ENCODE results near the gene ZNF85.
"Not testable (repeated sequence)": the region's sequence is repeated elsewhere in the genome, so short reads cannot be mapped to it uniquely, and the experiment has no call there.

Gene ZNF85

GRCh38 chr19:20964798-20965197, 41.7 kb downstream of the ZNF85 start:
- H3K4me3 ChIP-seq (ENCODE audit: control insufficient read depth, low read depth, low read length) = no peak overlapping the region
- no peak for DNase-seq (ENCODE audit: low read depth)
- TF ChIP-seq, protein P1, sequence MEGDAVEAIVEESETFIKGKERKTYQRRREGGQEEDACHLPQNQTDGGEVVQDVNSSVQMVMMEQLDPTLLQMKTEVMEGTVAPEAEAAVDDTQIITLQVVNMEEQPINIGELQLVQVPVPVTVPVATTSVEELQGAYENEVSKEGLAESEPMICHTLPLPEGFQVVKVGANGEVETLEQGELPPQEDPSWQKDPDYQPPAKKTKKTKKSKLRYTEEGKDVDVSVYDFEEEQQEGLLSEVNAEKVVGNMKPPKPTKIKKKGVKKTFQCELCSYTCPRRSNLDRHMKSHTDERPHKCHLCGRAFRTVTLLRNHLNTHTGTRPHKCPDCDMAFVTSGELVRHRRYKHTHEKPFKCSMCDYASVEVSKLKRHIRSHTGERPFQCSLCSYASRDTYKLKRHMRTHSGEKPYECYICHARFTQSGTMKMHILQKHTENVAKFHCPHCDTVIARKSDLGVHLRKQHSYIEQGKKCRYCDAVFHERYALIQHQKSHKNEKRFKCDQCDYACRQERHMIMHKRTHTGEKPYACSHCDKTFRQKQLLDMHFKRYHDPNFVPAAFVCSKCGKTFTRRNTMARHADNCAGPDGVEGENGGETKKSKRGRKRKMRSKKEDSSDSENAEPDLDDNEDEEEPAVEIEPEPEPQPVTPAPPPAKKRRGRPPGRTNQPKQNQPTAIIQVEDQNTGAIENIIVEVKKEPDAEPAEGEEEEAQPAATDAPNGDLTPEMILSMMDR (conservative IDR thresholded peaks at IDR 0.05; ENCODE audit: control insufficient read depth, insufficient read depth, low read depth, low read length) = no peak

GRCh38 chr19:20968092-20968491, 45.0 kb downstream of the ZNF85 start:
- TF ChIP-seq, protein P1 (conservative IDR thresholded peaks at IDR 0.05; ENCODE audit: control insufficient read depth, insufficient read depth, low read depth, low read length) = no peak
- no peak for DNase-seq (ENCODE audit: low read depth)
- no peak overlapping the region for H3K4me3 ChIP-seq (ENCODE audit: control insufficient read depth, low read depth, low read length)

- no peak for DNase-seq (ENCODE audit: low read depth)
- TF ChIP-seq, protein P1 (conservative IDR thresholded peaks at IDR 0.05; ENCODE audit: control insufficient read depth, insufficient read depth, low read depth, low read length) = no peak
Measured at GRCh38 chr19:20969498-20969897, 46.4 kb downstream of the ZNF85 start.

DNA sequence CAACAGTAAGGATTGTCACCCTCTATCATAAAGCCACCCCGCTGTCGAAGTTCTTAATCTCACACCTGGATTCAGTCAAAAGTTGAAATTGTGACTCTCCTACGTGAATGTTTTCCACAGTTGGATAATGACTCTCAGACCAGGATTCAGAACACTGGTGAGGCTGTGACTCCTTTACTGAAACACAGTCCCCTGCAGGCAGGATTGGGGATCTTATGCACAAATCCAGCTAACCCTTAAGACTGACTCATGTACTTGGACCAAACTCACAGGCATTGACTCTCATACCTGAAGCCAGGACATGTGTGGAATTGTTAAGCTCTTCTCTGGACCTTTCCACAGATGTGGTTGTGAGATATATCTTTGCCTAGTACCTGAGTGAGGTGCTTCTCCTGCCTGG, 46.8 kb downstream of the ZNF85 start:
- TF ChIP-seq, protein P1 (conservative IDR thresholded peaks at IDR 0.05; ENCODE audit: control insufficient read depth, insufficient read depth, low read depth, low read length) = no peak
- H3K4me3 ChIP-seq (ENCODE audit: control insufficient read depth, low read depth, low read length) = no peak overlapping the region
- DNase-seq (ENCODE audit: low read depth) = no peak

More at GRCh38 chr19:20969498-20969897, 46.4 kb downstream of the ZNF85 start:
- no peak overlapping the region for H3K4me3 ChIP-seq (ENCODE audit: control insufficient read depth, low read depth, low read length)

GRCh38 chr19:20992788-20993187, 69.7 kb downstream of the ZNF85 start:
- not testable (repeated sequence) for H3K4me3 ChIP-seq (ENCODE audit: control insufficient read depth, low read depth, low read length); DNase-seq (ENCODE audit: low read depth)

GRCh38 chr19:20999731-21000352, 76.8 kb downstream of the ZNF85 start:
- H3K4me3 ChIP-seq (ENCODE audit: control insufficient read depth, low read depth, low read length) = peak overlapping the region; percentile 65
- TF ChIP-seq, protein P1 (conservative IDR thresholded peaks at IDR 0.05; ENCODE audit: control insufficient read depth, insufficient read depth, low read depth, low read length) = no peak
- DNase-seq (ENCODE audit: low read depth) = peak; percentile 92
